Kidney (tissue), 14 donors: ENCODE data around the gene CAPS. TPM values are rescaled to one million over a fixed set of nuclear protein-coding genes. Genes with fewer than 3 reads are reported as not detected.

Experiments
- DNase-seq, 5 donors: peaks; one replicate each; pipeline ENCODE4 v3.0.0-alpha.2; 2013 to 2020
- FAIRE-seq: peaks from 2 replicates; lab custom pipeline; 2012; peaks lifted over from hg19 to GRCh38; lab: Jason Lieb, UNC
- H3K27ac ChIP-seq, 2 donors: one replicate each; pipeline ENCODE4 v1.7.0; 2013; ENCODE audit warnings: low read depth in 2 of 2, low read length in 2 of 2, inconsistent platforms in 1 of 2
- H3K27me3 ChIP-seq: one replicate; pipeline ENCODE4 v1.7.1; 2013; ENCODE audit warnings: low read length, inconsistent platforms; ENCODE audit not compliant: control insufficient read depth, insufficient read depth
- H3K36me3 ChIP-seq, 3 donors: one replicate each; pipeline versions ENCODE4 v1.7.0 to v1.7.1; 2013; ENCODE audit warnings: low read length in 3 of 3, control low read depth in 1 of 3, inconsistent platforms in 1 of 3; ENCODE audit not compliant: insufficient read depth in 3 of 3, control insufficient read depth in 2 of 3
- H3K4me1 ChIP-seq, 3 donors: one replicate each; pipeline versions ENCODE4 v1.7.0 to v1.7.1; 2013; ENCODE audit warnings: low read length in 3 of 3, inconsistent platforms in 1 of 3, low read depth in 1 of 3; ENCODE audit not compliant: control insufficient read depth in 2 of 3, insufficient read depth in 2 of 3
- H3K4me3 ChIP-seq, 3 donors: one replicate each; pipeline versions ENCODE4 v1.7.0 to v1.8.1; 2013; ENCODE audit warnings: low read length in 3 of 3, control low read depth in 1 of 3, inconsistent platforms in 1 of 3
- H3K9ac ChIP-seq, 3 donors: one replicate each; pipeline versions ENCODE4 v1.7.0 to v1.7.1; 2013; ENCODE audit warnings: low read length in 3 of 3, control low read depth in 1 of 3, inconsistent platforms in 1 of 3
- H3K9me3 ChIP-seq, 3 donors: one replicate each; pipeline versions ENCODE4 v1.7.0 to v1.7.1; 2013; ENCODE audit warnings: low read length in 3 of 3, control low read depth in 1 of 3, inconsistent platforms in 1 of 3; ENCODE audit not compliant: control insufficient read depth in 2 of 3, insufficient read depth in 1 of 3
- CTCF ChIP-seq: IDR thresholded peaks from 3 replicates; pipeline ENCODE4 v1.5.1; 2012; ENCODE audit warnings: mild to moderate bottlenecking, moderate library complexity, borderline replicate concordance; ENCODE audit not compliant: insufficient read depth; ENCODE audit errors: extremely low read depth
- intact Hi-C: fragments of 100-400 bp; cut with DNase I; formaldehyde crosslinking; loops from one replicate; pipeline ENCODE4 v1.11.1; 2022
- polyA plus RNA-seq: library from polyadenylated mRNA; stranded (reverse); fragments of 350-450 nt; fragmentation: Illumina TruSeq; extraction: RNeasy Lipid Tissue Mini Kit (QIAGEN cat#74804); gene quantifications from one replicate; pipeline ENCODE4 v1.2.3, GENCODE V29; 2014; ENCODE audit warnings: low read depth, low replicate concordance; ENCODE audit not compliant: insufficient read depth
- total RNA-seq: library from RNA; stranded (reverse); fragmentation: NEBNext Ultra II Directional; extraction: Animal tissue kit (Norgen Biotek cat#: 25700); gene quantifications from one replicate; pipeline ENCODE4 v1.2.1, GENCODE V29; 2021
- donor health status: control.
- donor health status: control.
- donor health status: control.
- donor health status: control.
- donor health status: control.
- donor health status: DM: yes; HTN: yes; CAD: no.
- donor health status: Normal renal cell carcinoma (clear cell type).

The CAPS gene
- total and polyA plus RNA-seq, 2 donors from 2014 or later = 53.0 to 82.1 TPM

DNA sequence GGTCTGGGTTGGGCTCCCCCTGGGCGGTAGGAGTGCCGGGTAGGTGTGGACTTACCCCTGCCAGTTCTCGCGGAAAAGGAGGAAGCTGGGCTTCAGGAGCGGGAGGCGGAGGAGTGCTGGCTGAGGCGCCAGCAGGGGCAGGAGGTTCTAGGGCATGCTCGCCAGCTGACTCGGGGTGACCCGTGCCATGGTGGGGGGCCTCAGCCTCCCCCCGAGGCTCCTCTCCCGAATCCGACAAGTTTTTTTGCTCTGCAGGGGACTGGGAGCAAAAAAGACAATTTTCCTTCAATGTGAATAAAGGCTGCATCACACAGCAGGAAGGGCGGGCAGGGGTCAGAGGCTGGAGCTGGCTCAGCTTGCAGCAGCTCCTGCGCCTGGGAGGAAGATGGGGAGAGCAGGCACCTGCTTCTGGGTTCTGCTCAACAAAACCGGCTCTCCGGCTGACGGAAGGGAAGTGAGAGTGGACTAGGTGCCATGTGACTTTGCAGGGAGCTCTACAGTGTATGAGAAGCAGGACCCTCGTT is 37.3 kb downstream of the CAPS start:
- intact Hi-C loops = no loop called here
- H3K4me1 ChIP-seq = peaks cover 11 to 37% (median 32%) of the 10 kb centered on the region in 3 donors
- H3K27ac ChIP-seq = no peak overlapping the region
- FAIRE-seq = no peak
- no peaks in the 10 kb centered on the region for H3K9me3 ChIP-seq
- H3K4me3 ChIP-seq = no peak overlapping the region
- H3K9ac ChIP-seq = no peak overlapping the region
- H3K36me3 ChIP-seq = no peaks in the 10 kb centered on the region
- TF ChIP-seq CTCF = no peak
- H3K27me3 ChIP-seq = no peaks in the 10 kb centered on the region
- DNase-seq = peak; percentile 66 to 74 (median 70)

- Histone ChIP-seq H3K9me3 (no peaks in the 10 kb centered on the region), H3K9ac (no peak overlapping the region), H3K4me3 (no peak overlapping the region), H3K4me1 (peaks cover 11 to 38% (median 32%) of the 10 kb centered on the region in 3 donors), H3K36me3 (no peaks in the 10 kb centered on the region), H3K27ac (no peak overlapping the region), H3K27me3 (no peaks in the 10 kb centered on the region)
- no peak for TF ChIP-seq CTCF
- intact Hi-C loops = no loop called here
- FAIRE-seq (no peak), DNase-seq (peak in 2 of 5 donors; percentile 8 to 49)
These were observed 38.4 kb downstream of the CAPS start for GRCh38 chr19:5952193-5953029.

- no peak for FAIRE-seq
- Histone ChIP-seq H3K27ac (no peak overlapping the region), H3K9me3 (no peaks in the 10 kb centered on the region), H3K36me3 (no peaks in the 10 kb centered on the region), H3K4me1 (peaks cover 11 to 38% (median 29%) of the 10 kb centered on the region in 3 donors), H3K4me3 (no peak overlapping the region), H3K9ac (no peak overlapping the region), H3K27me3 (no peaks in the 10 kb centered on the region)
- TF ChIP-seq CTCF = no peak
- intact Hi-C loops = no loop called here
- no peak for DNase-seq
These were observed 39.1 kb downstream of the CAPS start for GRCh38 chr19:5953030-5953589.
